ENCODE measurements around the gene TSSK2. TPM values are rescaled to one million over a fixed set of nuclear protein-coding genes. Genes with fewer than 3 reads are reported as not detected.

Gene TSSK2
- total and polyA plus RNA-seq, 2 of the 8 experiments (the other 6 are each of a cell fraction or from before 2014, with no cell fraction given) = not detected

DNA sequence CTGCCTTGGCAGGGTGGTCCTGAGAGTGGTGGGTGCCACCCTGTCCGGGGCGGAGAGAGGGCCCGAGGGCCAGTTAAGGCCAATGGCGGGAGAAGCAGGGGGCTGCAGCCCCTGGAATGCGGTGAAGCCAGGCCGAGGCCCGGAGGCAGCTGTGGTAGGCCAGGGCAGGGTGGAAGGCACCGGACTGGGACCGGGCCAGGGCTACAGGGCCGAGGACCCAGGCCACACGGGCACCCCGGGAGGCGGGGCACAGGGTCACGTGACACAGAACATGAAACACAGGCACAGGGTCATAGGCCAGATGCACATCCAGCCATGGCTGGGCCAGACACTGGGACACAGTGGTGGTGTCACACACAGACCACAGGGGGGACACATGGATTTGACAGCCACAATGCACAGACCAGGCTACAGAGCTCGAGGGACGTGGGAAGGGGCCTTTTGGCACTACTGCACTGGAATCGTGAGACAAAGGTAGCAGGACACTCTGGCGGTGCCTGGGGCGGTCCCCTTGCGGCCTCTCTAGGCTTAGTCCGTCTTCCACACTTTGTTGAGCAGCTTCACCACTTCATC lies 44.6 kb downstream of the TSSK2 start:
- Histone ChIP-seq H4K91ac (replicated peaks; ENCODE audit: insufficient read length, low read length) (no peak overlapping the region), H2BK5ac (ENCODE audit: low read depth, low read length) (peak overlapping the region; percentile 39; the same call in 1 of the 2 replicates), H3K23me2 (ENCODE audit: low read depth, low read length) (peaks cover 17% of the 10 kb centered on the region), H2BK12ac (ENCODE audit: low read depth, low read length) (0 out of 2 replicates have a peak overlapping the region, but pooled peaks have one; percentile 68), H3K4me3 (ENCODE audit: extremely low read depth in 1 of 4, insufficient read depth in 2 of 4, low read depth in 3 of 4, low read length in 4 of 4) (no peak overlapping the region), H3K79me2 (ENCODE audit: control insufficient read depth in 1 of 2, insufficient read depth in 2 of 2, low read length in 2 of 2) (peaks cover 5 to 31% of the 10 kb centered on the region in 2 experiments; a peak in 3 of 4 replicates), H3K56ac (replicated peaks; ENCODE audit: insufficient read length, low read depth, low read length) (no peak overlapping the region), H3K27me3 (replicated peaks in 1 of 4; ENCODE audit: control insufficient read depth in 3 of 4, extremely low read depth in 1 of 4, insufficient read depth in 3 of 4, low read length in 3 of 4) (peaks cover 0 to 5% (median 2%) of the 10 kb centered on the region in 4 experiments; a peak in 6 of 7 replicates), H4K5ac (ENCODE audit: insufficient read length, low read depth, low read length) (no peak overlapping the region), H2AK5ac (ENCODE audit: low read depth, low read length) (peak overlapping the region; percentile 66; the same call in 1 of the 2 replicates), H3K36me3 (ENCODE audit: control insufficient read depth in 2 of 4, insufficient read depth in 4 of 4, low read length in 3 of 4) (peaks cover 0 to 9% (median 0%) of the 10 kb centered on the region in 4 experiments; a peak in 2 of 8 replicates), H3K27ac (ENCODE audit: low read depth, low read length) (no peak overlapping the region), H3K9ac (replicated peaks in 1 of 4; ENCODE audit: extremely low read depth in 1 of 4, low read depth in 3 of 4, low read length in 3 of 4) (no peak overlapping the region), H4K8ac (ENCODE audit: extremely low read depth, insufficient read depth, low read length) (peak overlapping the region; percentile 46), H2BK15ac (ENCODE audit: low read length) (0 out of 2 replicates have a peak overlapping the region, but pooled peaks have one; percentile 74), H3K23ac (ENCODE audit: insufficient read length) (no peak overlapping the region), H2AFZ (ENCODE audit: low read length) (no peak overlapping the region), H2BK120ac (replicated peaks; ENCODE audit: low read depth, low read length) (no peak overlapping the region), H3K9me3 (ENCODE audit: insufficient read depth in 2 of 2, low read depth in 1 of 2, low read length in 1 of 2) (no peaks in the 10 kb centered on the region), H4K20me1 (replicated peaks in 1 of 2; ENCODE audit: control insufficient read depth in 1 of 2, insufficient read depth in 2 of 2, low read length in 2 of 2) (peaks cover 4 to 29% of the 10 kb centered on the region in 2 experiments), H3K4ac (replicated peaks; ENCODE audit: insufficient read length, low read depth, low read length) (no peak overlapping the region), H3K4me1 (replicated peaks in 1 of 4; ENCODE audit: control insufficient read depth in 3 of 4, insufficient read depth in 4 of 4, low read length in 3 of 4) (peaks cover 0 to 49% (median 31%) of the 10 kb centered on the region in 4 experiments; a peak in 6 of 7 replicates), H3K18ac (ENCODE audit: extremely low read depth, low read length) (no peak overlapping the region), H2BK20ac (ENCODE audit: low read length) (no peak overlapping the region), H3K14ac (ENCODE audit: insufficient read length) (no peak overlapping the region), H3K4me2 (ENCODE audit: insufficient read depth in 1 of 2, low read depth in 2 of 2, low read length in 2 of 2) (no peak overlapping the region; a peak in 1 of 4 replicates), H3K79me1 (ENCODE audit: low read depth, low read length) (peaks cover 18% of the 10 kb centered on the region)
- ChIA-PET CTCF (ENCODE audit: partially characterized antibody) (interaction anchor here (0.8 to 3.7 kb wide), 2 partner anchors 30 to 222 kb away, joined by 3 to 28 read pairs; partner anchors contain the start of gene ESS2), POLR2A (ENCODE audit: partially characterized antibody) (no interaction called here)
- whole genome bisulfite sequencing, 2 experiments (ENCODE audit: extremely low coverage in 1 of 2, insufficient coverage in 1 of 2, insufficient read length in 1 of 2, insufficient replicate concordance in 2 of 2, low coverage in 1 of 2, low lambda C conversion rate in 2 of 2, missing lambda C conversion rate in 1 of 2) = 89% methylated on average over 19 of the region's 21 CpGs; no CpG with 5 or more reads in 1 of the 2 experiments
- TF ChIP-seq TEAD4 (IDR thresholded peaks at IDR 0.05; ENCODE audit: low read depth, low read length) = no peak
- 0 out of 3 replicates have a peak, but pooled peaks of 1 of the 2 experiments have one; percentile 25 for TF ChIP-seq POLR2A (IDR thresholded peaks at IDR 0.05; ENCODE audit: control extremely low read depth in 1 of 2, low read depth in 2 of 2, low read length in 2 of 2)
- TF ChIP-seq, protein P1, sequence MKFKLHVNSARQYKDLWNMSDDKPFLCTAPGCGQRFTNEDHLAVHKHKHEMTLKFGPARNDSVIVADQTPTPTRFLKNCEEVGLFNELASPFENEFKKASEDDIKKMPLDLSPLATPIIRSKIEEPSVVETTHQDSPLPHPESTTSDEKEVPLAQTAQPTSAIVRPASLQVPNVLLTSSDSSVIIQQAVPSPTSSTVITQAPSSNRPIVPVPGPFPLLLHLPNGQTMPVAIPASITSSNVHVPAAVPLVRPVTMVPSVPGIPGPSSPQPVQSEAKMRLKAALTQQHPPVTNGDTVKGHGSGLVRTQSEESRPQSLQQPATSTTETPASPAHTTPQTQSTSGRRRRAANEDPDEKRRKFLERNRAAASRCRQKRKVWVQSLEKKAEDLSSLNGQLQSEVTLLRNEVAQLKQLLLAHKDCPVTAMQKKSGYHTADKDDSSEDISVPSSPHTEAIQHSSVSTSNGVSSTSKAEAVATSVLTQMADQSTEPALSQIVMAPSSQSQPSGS (IDR thresholded peaks at IDR 0.05; ENCODE audit: low read length) = no peak
- no peak for TF ChIP-seq SIRT6 (IDR thresholded peaks at IDR 0.05; ENCODE audit: low read length)
- no peak for TF ChIP-seq CREB1 (IDR thresholded peaks at IDR 0.05)
- TF ChIP-seq YY1 (IDR thresholded peaks at IDR 0.05; ENCODE audit: low read depth, low read length) = no peak
- DNase-seq (ENCODE audit: low read depth in 1 of 2, low spot score in 2 of 2) (no peak), FAIRE-seq (no peak)

Measured in H1 (cell line).